ENCODE measurements around the gene VEGFB.

DNA sequence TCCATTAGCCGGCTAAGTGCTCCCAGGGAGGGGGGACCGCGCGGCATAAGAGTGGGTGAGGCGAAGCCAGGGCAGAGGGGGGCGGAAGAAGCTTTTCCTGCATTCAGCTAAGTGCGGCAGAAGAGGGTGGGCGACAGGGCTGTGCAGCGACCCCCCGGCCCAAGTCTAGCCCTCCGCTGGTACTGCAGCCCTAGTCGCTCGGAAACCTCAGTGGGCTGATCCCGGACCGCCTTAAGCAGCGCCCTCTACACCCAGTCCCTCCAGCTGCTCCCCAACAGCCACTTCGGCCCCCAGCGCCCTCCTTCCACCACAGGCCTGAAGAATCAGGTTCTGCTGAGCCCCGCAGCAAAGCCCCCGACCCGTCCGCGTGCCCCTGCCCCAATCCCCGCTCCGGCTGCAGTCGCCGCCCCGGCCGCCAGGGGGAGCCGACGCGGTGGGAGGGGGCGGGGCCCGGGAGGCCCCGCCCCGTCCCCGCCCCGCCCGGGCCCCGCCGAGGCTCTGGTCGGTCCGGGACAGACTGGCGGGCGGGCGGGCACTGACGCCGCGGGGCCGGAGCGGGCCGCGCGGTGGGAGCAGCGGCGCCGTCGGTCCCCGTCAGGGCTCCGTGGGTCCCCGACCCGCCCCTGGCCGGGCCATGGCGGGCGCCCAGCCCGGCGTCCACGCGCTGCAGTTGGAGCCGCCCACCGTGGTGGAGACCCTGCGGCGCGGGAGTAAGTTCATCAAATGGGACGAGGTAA is 16.8 kb downstream of the VEGFB start, which contains the start of gene PLCB3:
- peak; percentile 64 for TF ChIP-seq CTCF (conservative IDR thresholded peaks at IDR 0.05; ENCODE audit: low read length)
- TF ChIP-seq EZH2phosphoT487 (IDR thresholded peaks at IDR 0.05; ENCODE audit: borderline replicate concordance): no peak
